GF-D8 (cell line): ENCODE measurements around the gene LMO7.
"Not testable (repeated sequence)": the region's sequence is repeated elsewhere in the genome, so short reads cannot be mapped to it uniquely, and the experiment has no call there.

Experiments used
- DNase-seq: peaks from one replicate; lab custom pipeline; 2025; lab: John Stamatoyannopoulos, UW

Gene LMO7

DNA sequence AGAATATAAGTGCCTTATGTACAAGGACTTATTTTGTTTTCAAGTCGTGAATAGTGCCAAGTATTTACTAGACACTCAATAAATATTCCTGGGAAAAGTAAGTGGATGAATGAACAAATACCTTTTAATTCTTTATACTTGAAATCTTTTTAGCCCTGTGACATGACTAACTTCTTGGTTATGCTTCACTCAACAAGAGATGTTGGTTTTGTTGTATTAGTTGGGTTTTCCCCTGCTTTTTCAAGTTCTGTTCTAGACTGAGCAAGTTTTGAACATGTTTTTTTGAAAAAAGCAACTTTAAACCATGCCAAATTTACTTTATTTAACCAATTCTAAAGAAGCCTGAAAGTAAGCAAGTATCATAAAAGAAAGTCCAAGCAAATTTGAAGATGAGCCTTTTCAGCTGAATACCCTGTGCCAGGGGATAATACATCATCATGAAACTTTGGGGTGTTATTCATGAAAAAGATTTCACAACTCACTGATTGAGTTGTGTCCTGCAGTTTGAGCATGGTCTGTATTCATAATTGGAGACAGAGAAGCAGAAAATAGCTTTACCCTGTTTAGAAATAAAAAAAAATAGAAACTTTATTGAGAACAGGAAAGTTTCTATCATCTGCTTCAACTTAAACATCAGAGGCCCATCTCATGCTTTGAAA is 11.1 kb downstream of the LMO7 start:
- DNase-seq, result no peak

DNA sequence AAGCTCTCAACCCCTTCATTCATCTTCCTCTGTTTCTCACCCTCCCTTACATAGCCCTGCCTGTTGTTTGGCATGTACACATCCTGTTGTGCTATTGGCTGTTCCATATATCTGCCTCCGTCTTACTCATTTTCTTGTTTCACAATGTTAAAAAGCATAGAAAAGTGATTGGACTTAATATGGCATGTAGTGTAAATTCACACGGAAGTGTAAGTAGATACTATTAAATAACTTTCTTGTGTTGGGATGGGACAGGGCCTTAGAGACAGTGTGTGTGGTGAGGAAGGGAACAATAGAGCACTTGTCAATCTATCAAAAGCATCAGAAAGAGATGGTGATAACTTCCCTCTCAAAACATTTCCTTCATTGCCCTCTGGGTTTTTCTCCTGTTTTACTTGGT is 12.3 kb downstream of the LMO7 start:
- DNase-seq, result no peak

DNA sequence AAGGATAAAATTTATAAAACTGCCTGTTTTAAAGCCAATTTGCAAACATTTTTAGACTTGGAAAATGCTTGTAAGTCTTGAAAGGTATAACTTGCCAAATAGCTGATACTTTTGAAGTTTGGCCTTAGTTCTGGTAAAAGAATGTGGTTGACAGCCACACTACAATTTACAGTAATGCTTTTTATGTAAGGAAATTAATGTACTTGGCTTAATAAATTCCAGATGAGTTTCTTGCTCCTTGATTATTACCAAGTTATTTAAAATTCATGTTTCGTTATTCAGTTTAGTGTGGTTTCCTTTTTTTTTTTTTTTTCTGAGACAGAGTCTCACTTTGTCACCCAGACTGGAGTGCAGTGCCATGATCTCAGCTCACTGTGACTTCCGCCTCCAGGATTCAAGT is 14.9 kb downstream of the LMO7 start:
- DNase-seq, result no peak

DNA sequence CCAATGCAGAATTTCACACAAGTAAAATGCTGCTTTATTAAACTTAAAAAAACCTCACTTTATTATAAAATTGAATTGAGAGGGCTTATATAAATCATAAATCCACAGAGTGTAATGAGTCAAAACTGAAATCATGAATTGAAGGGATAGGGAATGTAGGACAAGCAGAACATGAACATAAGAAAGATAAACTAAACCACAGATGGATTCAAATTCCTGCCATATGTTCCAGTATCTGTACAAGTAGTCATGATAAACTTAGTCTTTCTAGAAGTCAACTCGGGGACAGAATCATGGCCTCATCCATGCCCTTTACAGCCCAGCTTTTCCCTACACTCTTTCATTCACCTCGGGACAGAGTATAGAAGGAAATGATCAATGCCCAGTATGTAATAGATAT is 16.6 kb downstream of the LMO7 start:
- DNase-seq, result no peak

DNA sequence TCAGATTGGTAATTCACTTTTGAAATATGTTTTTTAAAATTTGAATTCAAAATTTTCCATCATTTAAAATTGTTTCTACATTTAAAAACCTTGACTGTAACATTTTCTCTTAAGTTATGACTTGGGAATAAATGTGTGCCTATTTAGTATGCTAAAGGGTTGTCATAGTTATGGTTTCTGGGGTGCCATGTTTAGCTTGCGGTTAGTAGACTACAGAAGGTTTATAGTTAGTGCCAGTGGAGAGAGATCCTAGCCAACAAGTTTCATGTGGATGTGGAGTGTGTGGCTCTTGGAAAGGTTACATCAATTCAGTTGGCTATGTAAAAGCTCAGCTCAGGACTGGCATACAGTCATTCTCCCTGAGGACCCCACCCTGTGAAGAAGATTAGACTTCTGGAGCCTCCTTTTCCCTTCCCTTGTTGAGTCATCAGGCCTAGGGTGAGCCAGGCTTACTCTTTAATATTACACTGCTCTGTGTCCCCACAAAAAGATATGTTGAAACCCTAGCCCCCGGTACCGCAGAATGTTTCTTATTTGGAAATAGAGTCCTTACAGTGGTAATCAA is 20.4 kb downstream of the LMO7 start:
- DNase-seq, result no peak

DNA sequence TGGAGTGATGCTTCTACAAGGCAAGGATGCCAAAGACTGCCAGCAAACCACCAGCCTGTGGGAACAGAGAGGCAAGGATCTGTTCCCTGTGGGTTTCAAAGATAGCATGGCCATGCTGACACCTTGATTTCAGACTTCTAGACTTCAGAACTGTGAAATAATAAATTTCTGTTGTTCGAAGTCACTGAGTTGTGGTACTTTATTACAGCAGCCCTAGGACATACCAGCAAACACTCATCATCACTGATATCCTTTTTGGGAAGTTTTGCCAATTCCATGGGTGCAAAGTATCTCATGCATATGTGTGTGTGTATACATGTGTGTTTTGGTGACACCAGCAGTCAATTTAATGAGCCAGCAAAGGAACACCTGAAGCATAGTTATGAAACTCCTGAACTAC is 21.0 kb downstream of the LMO7 start:
- no peak for DNase-seq

GRCh38 chr13:75660694-75661093 is 24.6 kb downstream of the LMO7 start:
- no peak for DNase-seq

DNA sequence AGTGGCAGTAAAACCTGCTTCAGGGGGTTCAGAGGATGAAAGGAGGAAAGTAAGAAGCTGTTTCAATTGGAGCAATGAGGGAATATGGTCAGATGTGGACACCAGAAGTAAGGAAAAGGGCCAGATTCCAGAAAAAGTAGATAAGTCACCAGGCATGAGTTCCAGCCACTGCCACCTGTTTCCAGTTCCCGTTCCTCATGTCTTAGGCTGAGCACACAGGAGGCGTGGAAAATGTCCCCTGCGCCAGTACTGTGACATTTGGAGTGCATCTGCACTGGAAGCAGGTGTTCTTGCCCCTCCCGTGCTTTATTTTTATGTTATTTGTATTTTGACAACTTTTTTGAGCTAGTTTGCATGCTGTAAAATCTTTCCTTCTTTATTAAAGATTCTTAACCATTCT is 25.3 kb downstream of the LMO7 start:
- no peak for DNase-seq

- no peak for DNase-seq
Observed at GRCh38 chr13:75666646-75667351, 30.7 kb downstream of the LMO7 start.

DNA sequence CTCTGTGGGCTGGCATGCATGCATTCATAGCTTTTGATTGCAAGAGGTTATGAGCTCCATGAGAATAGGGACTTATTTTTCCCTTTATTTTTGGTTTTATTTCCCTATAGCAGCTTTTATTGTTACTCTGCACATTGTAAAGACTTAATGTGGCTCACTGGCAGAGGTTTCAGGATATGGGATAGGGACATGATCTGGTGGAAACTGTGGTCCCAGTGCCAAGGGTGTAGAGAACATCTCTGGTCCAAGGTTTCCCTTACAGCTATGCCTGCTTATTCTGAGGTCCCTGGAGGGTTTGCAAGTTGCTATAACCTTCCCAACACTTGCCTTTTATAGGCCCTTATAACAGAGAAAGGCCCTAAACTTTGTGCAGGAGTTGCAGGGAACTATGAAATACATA is 33.6 kb downstream of the LMO7 start:
- no peak for DNase-seq

GRCh38 chr13:75670496-75670895 is 34.4 kb downstream of the LMO7 start:
- no peak for DNase-seq

DNA sequence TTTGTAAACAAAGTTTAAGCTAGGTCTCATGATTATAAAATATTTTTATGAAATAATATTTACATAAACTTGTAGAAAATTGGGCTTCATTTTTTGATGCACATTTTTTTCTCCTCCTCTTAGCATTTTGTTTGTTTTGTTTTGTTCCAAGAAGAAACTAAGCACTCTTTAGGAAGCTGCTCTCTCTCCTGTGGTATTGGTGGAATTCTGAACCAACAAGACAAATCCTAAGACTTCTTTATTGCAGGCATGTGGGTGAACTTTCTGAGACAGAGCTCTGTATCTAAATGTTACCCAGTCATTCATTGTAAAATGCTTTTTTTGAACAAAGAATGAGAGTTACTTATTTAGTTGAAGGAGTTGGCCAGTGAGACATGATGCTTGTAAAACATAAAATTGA is 39.3 kb downstream of the LMO7 start:
- no peak for DNase-seq

GRCh38 chr13:75679459-75679858 is 43.3 kb downstream of the LMO7 start:
- no peak for DNase-seq

GRCh38 chr13:75680251-75680650 is 44.1 kb downstream of the LMO7 start:
- DNase-seq, result not testable (repeated sequence)

GRCh38 chr13:75682326-75682725 is 46.2 kb downstream of the LMO7 start:
- no peak for DNase-seq

- DNase-seq, result no peak
Observed at GRCh38 chr13:75685239-75685697, 49.1 kb downstream of the LMO7 start.

DNA sequence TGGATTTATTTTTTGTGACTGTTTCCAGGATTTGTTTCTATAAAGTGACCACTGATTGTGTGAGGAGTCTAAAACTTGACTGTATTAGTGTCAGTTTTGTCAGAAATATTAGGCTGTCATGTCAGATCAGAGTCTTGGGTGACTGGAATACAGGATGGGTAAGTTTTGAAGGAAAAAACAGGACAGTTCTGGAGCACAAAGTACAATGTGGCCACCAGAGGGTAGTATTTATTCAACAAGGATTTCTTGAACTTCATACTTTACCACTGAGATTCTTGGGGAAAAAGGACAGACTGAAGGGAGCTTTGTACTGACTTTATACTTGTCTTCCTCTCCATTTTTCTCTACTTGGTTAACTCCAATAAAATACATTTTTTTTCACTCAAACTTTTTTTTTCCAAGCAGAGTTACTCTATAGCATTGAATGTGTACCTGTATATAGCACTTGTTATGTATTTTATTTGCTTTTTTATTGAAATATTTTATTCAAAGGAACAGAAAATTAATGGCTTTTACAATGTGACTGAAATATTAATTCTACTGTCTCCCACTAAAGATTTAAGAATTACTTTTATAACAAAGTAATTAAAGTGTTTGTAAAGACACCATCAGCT is 51.1 kb downstream of the LMO7 start:
- DNase-seq, result no peak

- no peak for DNase-seq
Observed at GRCh38 chr13:75689686-75690085, 53.6 kb downstream of the LMO7 start.

- no peak for DNase-seq
Observed at GRCh38 chr13:75690607-75691006, 54.5 kb downstream of the LMO7 start.

DNA sequence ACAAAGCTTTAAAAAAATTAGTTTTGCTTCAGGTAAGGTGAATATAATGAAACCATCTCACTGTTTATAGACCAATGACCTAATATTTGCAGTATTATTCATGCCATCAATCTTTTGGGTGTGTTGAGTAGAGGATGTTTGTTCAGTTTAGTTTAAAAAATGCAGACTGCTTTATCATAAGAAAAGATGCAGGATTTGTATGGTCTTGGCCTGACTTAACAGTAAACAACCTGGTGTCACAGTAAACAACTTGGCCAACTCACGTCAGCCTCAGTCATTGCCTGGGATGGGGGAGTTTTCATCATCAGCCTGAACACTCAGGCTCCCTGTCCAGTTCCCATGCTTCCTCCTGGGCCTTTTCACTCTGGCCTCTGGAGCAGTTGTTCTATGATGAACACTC is 55.1 kb downstream of the LMO7 start:
- no peak for DNase-seq

DNA sequence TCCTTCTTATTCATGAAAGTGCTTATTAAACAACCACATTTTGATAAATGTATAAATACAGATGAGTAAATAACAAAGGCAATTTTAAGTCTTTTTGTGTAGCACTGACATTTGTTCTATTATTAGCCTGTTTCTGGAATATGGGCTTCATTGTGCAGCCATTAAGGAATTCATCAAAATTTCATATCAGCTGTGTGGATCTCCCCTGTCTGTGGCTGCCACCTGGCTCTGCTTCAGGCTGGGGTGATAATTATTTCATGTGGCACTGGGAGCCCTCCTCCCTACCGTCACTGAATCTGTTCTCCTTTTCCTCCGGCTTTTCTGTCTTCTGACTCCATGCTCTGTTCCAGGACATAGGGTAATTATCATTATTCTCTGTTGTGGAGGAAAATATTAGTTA is 57.1 kb downstream of the LMO7 start:
- no peak for DNase-seq

- DNase-seq, result no peak
Observed at GRCh38 chr13:75694722-75695121, 58.6 kb downstream of the LMO7 start.

- DNase-seq, result peak; percentile 25
Observed at GRCh38 chr13:75695908-75696307, 59.8 kb downstream of the LMO7 start.
